Measurements from ENCODE around the gene CDH8.

DNA sequence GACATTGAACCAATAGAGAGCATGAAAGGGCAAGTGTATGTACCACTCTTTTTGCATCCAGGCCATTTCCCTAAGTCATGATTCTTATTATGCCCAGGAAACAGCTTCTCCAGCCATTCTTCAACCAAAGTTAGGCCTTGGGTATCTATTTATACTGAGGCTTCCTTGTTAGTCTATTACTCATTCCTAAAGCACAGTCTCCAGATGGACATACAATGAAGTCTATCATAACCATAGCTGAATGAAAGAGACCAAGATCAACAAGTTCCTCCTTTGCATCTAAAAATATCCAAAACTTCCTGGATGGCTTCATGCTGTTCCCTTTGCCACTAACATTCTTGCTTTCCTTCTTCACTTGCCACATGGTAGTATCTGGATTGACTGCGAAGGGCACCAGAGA lies 265.9 kb downstream of the CDH8 start:
- TF ChIP-seq, protein P1, sequence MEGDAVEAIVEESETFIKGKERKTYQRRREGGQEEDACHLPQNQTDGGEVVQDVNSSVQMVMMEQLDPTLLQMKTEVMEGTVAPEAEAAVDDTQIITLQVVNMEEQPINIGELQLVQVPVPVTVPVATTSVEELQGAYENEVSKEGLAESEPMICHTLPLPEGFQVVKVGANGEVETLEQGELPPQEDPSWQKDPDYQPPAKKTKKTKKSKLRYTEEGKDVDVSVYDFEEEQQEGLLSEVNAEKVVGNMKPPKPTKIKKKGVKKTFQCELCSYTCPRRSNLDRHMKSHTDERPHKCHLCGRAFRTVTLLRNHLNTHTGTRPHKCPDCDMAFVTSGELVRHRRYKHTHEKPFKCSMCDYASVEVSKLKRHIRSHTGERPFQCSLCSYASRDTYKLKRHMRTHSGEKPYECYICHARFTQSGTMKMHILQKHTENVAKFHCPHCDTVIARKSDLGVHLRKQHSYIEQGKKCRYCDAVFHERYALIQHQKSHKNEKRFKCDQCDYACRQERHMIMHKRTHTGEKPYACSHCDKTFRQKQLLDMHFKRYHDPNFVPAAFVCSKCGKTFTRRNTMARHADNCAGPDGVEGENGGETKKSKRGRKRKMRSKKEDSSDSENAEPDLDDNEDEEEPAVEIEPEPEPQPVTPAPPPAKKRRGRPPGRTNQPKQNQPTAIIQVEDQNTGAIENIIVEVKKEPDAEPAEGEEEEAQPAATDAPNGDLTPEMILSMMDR (conservative IDR thresholded peaks at IDR 0.05) = no peak
- no peak for TF ChIP-seq EZH2 (IDR thresholded peaks at IDR 0.05; ENCODE audit: low read depth)
